Hematopoietic multipotent progenitor cell treated with erythropoietin and hydrocortisone succinate and interleukin-3 and kit ligand, for 6 days (in vitro differentiated cells): ENCODE results near the gene LRRC34.

Source experiments
- DNase-seq: peaks from one replicate; pipeline ENCODE4 v3.0.0-alpha.2; 2015

The LRRC34 gene

DNA sequence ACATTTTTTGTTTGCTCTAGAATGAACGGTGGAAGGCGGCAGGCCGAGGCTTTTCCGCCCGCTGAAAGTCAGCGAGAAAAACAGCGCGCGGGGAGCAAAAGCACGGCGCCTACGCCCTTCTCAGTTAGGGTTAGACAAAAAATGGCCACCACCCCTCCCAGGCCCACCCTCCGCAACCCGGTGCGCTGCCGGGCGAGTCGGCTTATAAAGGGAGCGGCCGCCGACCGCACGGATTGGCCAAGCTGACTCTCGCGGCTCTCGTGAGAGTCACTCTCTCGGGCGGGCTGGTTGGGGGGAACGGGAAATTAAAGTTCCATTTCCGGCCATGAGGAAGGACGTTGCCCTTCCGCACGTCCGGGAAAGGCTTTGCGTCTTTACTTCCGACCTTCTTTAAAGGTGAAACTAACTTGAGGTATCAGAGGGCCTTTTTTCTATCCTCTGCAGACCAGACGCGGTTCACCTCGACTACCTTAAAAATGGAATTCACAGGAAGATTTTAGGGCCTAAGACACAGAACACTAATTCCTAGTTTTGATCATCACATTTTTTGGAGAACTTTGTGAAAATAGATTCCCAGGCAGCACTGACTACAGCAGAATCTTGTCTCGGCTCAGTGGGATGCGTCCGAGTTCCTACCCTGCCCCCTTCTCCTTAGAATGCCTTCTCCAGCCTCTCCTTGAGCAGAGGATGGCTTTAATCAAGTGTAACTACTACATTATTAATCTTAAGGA is 47.7 kb downstream of the LRRC34 start, which contains the start of gene TERC:
TERC (minus strand) TSS at position 179 of the 731 bp plus-strand sequence.
- peak; percentile 95 for DNase-seq

DNA sequence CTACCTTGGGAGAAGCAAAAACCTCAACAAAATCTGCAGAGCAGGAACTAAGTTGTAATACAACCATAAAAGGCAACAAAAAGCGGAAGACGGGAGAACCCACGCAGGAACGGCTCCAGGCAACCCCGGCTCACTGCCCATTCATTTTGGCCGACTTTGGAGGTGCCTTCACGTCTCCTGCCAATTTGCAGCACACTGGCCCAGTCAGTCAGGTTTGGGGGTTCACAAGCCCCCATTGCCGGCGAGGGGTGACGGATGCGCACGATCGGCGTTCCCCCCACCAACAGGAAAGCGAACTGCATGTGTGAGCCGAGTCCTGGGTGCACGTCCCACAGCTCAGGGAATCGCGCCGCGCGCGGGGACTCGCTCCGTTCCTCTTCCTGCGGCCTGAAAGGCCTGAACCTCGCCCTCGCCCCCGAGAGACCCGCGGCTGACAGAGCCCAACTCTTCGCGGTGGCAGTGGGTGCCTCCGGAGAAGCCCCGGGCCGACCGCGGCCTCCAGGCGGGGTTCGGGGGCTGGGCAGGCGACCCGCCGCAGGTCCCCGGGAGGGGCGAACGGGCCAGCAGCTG is 48.3 kb downstream of the LRRC34 start:
- peak; percentile 80 for DNase-seq

DNA sequence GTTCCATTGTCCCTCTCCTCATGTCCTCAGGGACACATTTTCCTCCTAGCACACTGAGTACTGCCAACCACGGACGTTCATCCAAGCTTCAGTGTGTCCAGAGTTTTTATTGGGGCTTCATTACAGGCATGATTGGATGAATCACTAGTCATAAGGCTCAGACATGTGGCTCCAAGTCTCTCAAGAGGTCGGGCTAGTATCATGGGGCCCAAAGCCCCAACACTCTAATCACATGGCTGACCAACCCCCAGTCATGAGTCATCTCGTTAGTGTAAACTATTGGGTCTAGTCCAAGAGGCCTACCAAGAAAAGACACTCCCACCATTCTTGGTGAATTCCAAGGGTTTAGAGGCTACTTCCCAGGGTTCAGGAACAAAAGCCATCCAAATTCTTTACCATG is 52.2 kb downstream of the LRRC34 start:
- peak; percentile 31 for DNase-seq

DNA sequence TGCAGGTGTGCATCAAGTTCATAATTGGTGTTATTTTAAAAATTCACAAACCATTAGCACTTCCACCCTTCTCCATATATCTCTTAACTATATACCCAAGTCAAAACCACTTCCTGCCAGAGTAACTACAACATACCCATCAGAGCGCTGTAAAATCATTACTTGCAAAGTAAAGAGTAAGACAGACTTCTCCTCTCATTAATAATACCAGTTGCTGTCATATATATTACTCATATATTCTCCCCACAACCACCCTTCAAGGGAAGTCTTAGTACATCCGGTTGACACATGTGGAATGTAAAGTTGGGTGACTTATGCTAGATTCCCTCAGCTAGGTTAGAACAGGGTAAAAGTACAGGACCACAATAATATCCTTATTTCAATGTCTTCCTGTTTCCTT is 53.4 kb downstream of the LRRC34 start:
- DNase-seq, result peak; percentile 55

DNA sequence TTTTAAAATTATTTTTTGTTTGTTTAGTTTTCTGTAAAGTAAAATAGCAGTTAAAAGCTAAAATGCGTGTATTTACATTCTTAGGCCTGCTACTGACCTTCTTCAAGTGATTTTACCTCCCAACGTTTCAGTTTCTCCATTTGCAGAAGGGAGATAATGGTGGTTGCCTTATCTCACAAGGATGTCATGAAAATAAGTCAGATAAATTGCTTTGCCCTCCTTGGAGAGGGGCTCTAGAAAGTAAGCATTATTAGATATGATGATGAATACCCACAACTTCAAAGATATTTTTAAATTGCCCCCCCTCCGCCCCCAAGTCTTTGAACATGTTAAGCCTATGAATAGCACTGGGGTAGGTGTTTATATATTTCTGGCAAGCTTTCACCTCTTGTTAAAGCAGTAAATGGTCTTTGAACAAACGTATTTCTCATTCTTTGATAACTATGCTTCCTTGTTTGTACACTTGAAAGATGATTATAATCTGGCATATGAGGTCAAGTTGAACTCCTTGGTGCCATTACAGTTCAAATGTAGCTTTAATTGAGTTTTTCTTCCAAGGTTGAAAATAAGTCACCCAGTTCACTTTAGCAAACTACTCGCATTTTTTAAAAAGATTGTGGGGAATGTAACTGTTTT is 54.2 kb downstream of the LRRC34 start:
- peak; percentile 61 for DNase-seq

DNA sequence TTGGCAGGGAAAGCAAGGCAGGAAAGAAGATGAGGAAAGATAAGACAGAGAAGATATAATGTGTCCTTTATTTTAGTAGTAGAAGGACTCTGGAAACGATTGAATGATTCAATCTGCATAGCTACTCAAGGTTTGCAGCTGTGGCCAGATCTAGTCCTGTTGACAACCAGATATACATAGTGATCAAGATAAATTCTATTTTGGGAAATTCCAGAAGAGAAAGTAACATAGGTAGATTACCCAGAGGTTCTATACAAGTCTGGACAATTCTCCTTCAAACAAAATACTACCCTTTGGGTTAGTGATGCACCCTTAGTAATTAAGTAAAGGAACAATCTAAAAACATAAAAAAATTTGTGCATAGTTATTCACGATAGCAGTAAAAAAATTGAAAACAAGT is 57.2 kb downstream of the LRRC34 start:
- DNase-seq, result no peak

DNA sequence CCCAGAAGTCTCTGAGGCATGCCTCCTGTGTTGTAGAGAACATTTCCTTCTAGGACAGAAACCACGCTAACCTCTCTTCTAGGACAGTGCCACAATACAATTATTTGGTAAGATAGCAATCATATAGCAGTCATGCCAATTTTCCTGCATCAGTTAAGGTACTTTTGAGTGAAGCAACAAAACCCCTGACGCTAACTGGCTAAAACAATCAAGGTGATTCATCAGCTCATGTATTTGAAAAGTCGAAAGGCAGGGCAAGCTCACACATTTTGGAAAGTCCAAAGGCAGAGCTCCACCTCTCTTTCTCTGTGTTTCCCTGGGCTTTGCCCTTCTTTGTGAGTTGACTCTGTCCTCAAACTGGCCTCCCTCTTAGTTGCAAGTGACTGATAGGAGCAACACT is 58.0 kb downstream of the LRRC34 start:
- no peak for DNase-seq

DNA sequence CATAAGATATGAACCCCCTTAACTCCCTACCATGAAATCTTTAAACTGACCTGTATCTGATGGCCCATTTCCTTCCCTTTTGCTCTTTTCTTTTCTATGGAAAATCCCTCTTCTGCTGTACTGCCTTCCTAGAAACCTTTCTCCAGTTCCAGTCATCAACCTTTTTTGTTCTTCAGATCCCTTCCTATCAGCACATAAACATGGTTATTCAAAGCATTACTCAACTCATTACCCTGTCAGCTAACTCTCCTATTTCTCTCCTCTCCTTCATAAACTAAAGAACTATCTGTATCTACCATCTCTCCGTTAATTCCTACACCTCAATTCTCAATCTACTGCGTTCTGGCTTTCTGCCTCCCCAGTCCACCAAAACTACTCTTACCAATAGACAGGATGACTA is 60.8 kb downstream of the LRRC34 start:
- DNase-seq, result no peak

DNA sequence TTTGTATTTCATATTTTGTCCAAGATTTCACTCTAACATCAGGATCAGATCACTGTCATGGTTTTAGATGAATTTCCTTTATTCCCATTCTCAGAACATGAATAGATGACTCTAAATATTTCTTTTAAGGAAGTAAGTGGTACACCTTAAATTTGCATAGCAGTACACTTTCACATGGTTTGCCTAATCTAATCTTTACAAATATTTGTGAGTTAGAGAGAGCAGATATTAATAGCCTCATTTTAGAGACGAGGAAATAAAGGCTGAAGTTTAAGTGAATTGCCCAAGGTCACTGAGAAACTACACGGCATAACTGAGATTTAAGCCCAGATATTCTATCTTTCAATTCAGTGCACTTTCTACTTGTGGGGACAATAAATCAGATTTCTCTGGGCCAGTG is 62.0 kb downstream of the LRRC34 start:
- DNase-seq, result no peak

DNA sequence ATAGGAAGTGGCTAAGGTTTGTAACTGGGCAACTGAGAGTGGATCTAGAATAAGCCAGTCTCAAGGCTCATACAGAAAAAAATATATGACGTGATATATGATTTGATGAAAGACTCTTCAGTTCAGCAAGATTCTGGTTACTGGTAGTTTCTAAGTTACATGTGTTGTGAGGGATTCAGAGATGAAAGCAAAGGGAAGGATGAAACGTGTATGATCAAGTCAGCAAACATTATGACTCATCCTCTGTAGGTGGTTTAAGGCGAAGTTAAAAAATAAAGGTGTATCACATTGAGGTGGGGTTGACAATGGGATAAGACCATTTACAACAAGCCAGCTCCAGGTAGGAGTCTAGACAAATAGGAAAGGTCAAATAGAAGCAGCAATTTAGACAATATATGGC is 64.0 kb downstream of the LRRC34 start:
- no peak for DNase-seq

DNA sequence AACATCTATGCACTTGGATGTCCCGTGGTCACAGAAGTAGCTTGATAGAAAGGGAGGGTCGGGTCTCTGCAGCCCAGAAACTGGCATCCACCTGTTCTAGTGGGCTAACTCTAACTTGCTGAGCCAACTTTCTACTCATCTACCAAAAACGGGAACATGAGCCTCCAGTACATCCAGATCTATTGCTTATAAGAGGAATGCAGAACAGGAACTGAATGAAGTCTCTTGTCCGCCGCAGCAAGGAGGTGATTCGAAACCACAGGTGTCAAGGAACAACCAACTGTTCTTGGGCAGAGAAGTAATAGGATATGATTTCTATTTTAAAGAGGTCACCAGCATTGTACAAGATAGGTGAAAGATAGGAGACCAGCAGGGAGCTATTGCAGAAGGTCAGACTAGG is 65.8 kb downstream of the LRRC34 start:
- DNase-seq, result no peak

DNA sequence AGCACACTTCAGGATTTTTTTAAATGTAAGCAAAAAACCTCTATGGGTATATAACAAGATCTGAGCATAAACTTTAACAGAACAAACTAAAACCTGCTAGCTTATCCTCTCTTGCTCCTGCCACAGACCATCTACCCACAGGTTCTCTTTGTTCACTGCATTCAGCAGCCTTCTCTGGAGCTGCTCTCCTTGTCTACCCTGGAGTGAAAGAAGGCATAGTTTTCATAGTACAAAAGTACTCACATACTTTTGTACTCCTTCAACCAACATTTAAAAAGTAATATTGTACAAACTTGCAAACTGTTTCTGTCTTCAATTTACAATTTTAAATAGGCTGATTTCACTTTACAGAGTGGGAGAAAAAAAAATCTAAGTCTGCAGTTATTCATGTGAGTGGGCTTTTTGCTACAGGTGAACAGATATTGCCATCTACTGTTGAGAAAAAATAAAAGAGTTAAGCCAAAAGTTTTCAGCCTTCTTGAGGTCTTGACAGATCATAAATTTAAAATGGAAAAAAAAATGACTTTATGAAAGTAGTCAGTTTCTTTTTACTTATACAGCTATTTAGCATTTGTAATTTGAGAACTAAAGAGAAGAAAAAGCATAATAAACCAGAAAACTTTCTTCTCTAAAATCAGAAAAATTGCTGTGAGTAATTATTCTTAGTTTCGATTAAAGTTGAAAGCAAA is 68.2 kb downstream of the LRRC34 start:
- DNase-seq, result peak; percentile 49
